AG04449 (cell line): ENCODE results near the gene MAP4K4.

Experiments used
- CTCF ChIA-PET: fragments of 350-600 bp; formaldehyde crosslinking; extraction: SDS; loops from one replicate; lab custom pipeline; 2021; ENCODE audit warnings: antibody characterized with exemption; lab: Yijun Ruan, JAX
- POLR2A ChIA-PET: fragments of 400-600, 350-600 bp; formaldehyde crosslinking; extraction: SDS; loops from one replicate; lab custom pipeline; 2020; ENCODE audit warnings: antibody characterized with exemption, inconsistent platforms; lab: Yijun Ruan, JAX
- DNase-seq: peaks from one replicate; pipeline ENCODE4 v3.0.0-alpha.2; 2010; ENCODE audit warnings: low read depth, low spot score
- H3K4me3 ChIP-seq: 2 replicates; pipeline ENCODE4 v1.5.1; 2011; ENCODE audit warnings: low read depth, mild to moderate bottlenecking, control low read depth, low read length
- TF ChIP-seq, protein P1 (sequence below): IDR thresholded peaks from one replicate; pipeline ENCODE4 v1.5.1; 2011; ENCODE audit warnings: mild to moderate bottlenecking, moderate library complexity, low read length, control low read depth, inconsistent platforms; ENCODE audit not compliant: insufficient read depth; ENCODE audit errors: missing control alignments

Gene MAP4K4

DNA sequence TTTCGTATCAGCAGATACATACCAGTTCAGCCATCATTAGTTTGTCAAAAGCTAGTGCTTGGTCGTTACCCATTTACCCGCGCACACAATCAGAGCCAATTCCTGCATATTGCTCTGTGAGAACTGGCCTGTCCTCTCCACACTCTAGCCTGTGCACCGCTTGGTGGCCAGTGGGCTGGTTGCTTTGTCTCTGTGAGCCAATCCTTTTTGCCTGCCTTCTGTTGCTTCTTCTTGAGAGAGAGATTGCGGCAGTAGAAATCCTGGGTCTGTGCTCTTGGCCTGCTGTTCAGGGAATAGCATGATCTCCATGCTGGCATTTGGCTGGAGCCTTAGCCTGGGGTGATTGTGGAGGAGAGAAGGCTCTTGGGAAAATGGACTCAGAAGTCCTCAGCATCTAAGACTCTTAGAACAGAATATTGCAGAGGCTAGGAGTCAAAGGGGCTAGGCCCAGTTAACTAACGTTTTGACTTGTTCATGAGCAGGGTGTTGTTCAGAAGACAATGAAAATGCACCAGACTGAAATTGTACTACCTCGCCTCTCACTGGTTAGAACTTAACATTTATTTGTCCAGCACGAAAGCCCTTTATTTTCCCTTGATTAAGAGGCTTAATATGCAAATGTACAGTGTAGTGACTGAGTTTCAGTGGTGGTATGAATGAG is 37.1 kb downstream of the MAP4K4 start:
- no peak overlapping the region for H3K4me3 ChIP-seq
- ChIA-PET CTCF (no interaction called here), POLR2A (no interaction called here)
- TF ChIP-seq, protein P1, sequence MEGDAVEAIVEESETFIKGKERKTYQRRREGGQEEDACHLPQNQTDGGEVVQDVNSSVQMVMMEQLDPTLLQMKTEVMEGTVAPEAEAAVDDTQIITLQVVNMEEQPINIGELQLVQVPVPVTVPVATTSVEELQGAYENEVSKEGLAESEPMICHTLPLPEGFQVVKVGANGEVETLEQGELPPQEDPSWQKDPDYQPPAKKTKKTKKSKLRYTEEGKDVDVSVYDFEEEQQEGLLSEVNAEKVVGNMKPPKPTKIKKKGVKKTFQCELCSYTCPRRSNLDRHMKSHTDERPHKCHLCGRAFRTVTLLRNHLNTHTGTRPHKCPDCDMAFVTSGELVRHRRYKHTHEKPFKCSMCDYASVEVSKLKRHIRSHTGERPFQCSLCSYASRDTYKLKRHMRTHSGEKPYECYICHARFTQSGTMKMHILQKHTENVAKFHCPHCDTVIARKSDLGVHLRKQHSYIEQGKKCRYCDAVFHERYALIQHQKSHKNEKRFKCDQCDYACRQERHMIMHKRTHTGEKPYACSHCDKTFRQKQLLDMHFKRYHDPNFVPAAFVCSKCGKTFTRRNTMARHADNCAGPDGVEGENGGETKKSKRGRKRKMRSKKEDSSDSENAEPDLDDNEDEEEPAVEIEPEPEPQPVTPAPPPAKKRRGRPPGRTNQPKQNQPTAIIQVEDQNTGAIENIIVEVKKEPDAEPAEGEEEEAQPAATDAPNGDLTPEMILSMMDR, result no peak
- no peak for DNase-seq

DNA sequence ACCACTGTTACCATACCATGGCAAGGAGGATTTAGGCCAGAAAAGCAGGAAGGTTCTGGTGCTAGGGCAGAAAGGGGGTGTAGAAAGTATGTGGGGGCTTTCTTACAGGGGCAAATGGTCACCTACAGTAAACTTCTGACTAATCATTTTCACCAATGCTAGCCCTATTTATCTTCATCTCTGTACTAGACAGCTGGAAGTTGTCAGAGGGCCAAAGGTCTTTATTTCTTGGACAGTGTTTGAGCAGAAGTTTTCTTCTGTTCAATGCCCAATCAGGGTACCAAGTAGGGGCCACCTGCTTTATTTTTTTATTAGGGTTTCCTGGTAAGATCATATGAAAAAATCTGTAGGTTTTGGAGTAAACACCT is 37.6 kb downstream of the MAP4K4 start:
- no peak for DNase-seq
- TF ChIP-seq, protein P1, result no peak
- CTCF ChIA-PET, result no interaction called here
- H3K4me3 ChIP-seq, result no peak overlapping the region
- POLR2A ChIA-PET, result no interaction called here

DNA sequence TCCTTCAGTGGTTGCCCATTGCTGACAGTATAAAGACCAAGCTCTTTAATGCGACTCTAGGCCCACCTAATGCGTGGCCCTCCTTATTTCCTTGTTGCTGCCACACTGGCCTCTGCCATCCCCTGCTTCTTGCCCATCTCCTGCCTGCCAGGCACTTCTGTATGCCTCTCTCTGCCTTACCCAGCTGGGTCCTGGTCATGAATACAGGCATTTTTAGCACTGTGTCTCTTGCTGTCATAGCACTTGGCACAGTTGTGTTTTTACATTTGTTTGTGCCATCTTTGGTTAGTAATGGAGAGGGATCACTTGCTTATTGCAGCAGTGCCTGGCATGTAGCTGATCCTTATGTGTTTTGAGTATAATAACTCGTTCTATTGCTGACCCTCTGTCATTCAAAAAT is 38.7 kb downstream of the MAP4K4 start:
- POLR2A ChIA-PET, result interaction anchor here (1.0 to 2.1 kb wide), 2 partner anchors 10 to 18 kb away, joined by 3 to 9 read pairs; no protein-coding TSS in a partner anchor
- CTCF ChIA-PET, result interaction anchor here (1.3 to 1.4 kb wide), 2 partner anchors 19 to 96 kb away, joined by 3 read pairs; no protein-coding TSS in a partner anchor
- no peak for DNase-seq
- TF ChIP-seq, protein P1, result no peak
- no peak overlapping the region for H3K4me3 ChIP-seq

DNA sequence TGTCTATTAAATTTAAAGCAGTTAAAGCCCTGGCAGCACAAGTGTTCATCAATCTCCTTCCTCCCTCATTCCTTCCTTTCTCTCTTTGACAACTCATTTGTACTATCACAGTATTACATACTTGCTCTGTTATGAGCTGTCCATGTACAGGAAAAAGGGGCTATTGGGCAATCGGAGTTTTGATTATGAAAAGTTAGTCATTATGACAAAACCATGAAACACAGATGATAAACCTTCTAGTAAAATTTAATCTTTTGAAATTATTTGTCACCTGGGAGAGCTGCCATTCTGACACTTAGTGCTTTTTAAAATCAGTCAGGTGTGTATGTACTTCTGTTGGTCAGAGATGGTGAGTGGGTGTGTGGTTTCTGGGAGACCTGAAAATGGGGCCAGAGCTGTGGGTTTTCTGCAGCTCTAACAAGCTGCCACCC is 39.4 kb downstream of the MAP4K4 start:
- ChIA-PET CTCF (interaction anchor here (1.3 to 1.4 kb wide), 2 partner anchors 20 to 95 kb away, joined by 3 read pairs; no protein-coding TSS in a partner anchor), POLR2A (interaction anchor here (1.0 to 2.1 kb wide), 2 partner anchors 9 to 17 kb away, joined by 3 to 9 read pairs; no protein-coding TSS in a partner anchor)
- no peak for DNase-seq
- TF ChIP-seq, protein P1, result no peak
- no peak overlapping the region for H3K4me3 ChIP-seq

DNA sequence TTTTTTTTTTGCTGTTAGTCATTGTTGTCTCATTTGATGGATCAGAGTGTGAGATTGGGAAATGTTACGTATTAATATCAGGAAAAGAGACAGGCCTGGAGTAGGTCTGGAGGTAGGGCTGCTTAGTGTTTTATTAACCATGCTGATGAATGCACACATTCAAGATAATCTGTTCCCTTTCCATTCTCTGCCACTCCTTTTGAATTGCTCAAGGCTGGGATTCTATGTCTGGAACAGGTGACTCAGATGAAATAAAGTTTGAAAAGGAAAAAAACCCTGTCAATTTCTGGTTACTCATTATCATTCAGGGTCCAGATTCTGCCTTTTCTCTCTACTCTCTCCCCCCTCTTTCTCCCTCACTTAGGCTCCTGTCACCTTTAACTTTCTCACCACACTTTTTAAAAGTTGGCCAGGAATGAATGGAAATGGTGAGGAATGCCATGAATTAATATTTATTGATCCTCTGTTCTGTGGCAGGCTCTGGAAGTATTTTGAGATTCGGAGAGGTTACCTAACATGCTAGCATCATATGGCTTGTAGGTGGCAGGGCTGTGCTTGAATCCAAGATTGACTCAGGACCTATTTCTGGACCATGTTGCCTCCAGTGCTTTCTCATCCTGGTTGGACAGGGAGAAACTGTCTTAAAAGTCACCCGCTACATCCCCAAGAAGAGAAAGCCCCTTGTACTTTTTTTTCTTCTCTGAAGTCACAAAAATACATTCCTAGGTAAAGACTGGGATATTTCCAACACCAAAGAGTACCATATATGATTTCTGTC is 40.2 kb downstream of the MAP4K4 start:
- DNase-seq, result no peak
- TF ChIP-seq, protein P1, result no peak
- CTCF ChIA-PET, result interaction anchor here (0.6 to 1.3 kb wide), 3 partner anchors 9 to 303 kb away, joined by 3 read pairs; no protein-coding TSS in a partner anchor
- no peak overlapping the region for H3K4me3 ChIP-seq
- POLR2A ChIA-PET, result interaction anchor here (1.0 to 2.1 kb wide), 2 partner anchors 8 to 16 kb away, joined by 3 to 9 read pairs; no protein-coding TSS in a partner anchor

DNA sequence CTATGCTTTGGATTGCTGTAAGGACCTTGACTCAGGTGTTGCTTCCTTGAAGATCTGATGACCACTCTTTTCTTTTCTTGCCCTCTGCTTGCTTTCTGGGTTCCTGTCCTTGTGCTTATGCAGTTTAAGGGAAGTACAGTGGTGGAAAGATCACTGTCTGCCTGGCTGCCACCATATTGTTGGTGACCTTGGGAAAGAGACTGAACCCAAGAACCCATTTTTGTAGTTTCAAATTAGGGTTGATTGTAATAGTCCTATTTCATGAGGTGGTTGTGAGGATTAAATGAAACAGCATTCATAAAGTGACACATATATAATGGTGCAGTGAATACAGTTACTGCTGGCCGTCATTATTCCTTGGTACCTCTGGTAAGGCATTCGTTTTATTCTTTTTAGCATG is 41.1 kb downstream of the MAP4K4 start:
- no peak for DNase-seq
- H3K4me3 ChIP-seq, result no peak overlapping the region
- TF ChIP-seq, protein P1, result no peak

More for the DNA sequence above, 41.1 kb downstream of the MAP4K4 start:
- ChIA-PET POLR2A (no interaction called here), CTCF (interaction anchor here (0.7 to 1.0 kb wide), 2 partner anchors 8 to 9 kb away, joined by 3 to 4 read pairs; no protein-coding TSS in a partner anchor)
